Measurements from ENCODE around the gene NRG2.

NRG2 gene

GRCh38 chr5:139810341-139811273 lies 232.5 kb downstream of the NRG2 start:
- no peaks in the 10 kb centered on the region for H3K9me3 ChIP-seq (ENCODE audit: control insufficient read depth, insufficient read depth, low read length)
- no peaks in the 10 kb centered on the region for H3K79me2 ChIP-seq (ENCODE audit: control insufficient read depth, low read length)
- H3K36me3 ChIP-seq (ENCODE audit: control insufficient read depth, low read length), result no peaks in the 10 kb centered on the region
- H4K20me1 ChIP-seq (ENCODE audit: control insufficient read depth, insufficient read depth, low read depth, low read length), result no peaks in the 10 kb centered on the region
- H3K4me2 ChIP-seq (ENCODE audit: low read length), result no peak overlapping the region
- no peak overlapping the region for H3K27ac ChIP-seq (ENCODE audit: low read depth, low read length)
- H3K4me3 ChIP-seq (ENCODE audit: low read length), result no peak overlapping the region
- no peak for TF ChIP-seq EZH2phosphoT487 (IDR thresholded peaks at IDR 0.05; ENCODE audit: borderline replicate concordance, low read length)
- no peak for TF ChIP-seq CTCF (IDR thresholded peaks at IDR 0.05; ENCODE audit: low read depth, low read length, poor library complexity, severe bottlenecking)
- no peaks in the 10 kb centered on the region for H3K27me3 ChIP-seq (ENCODE audit: control insufficient read depth, low read length)
- no peaks in the 10 kb centered on the region for H3F3A ChIP-seq (ENCODE audit: control insufficient read depth, insufficient read depth)
- no peaks in the 10 kb centered on the region for H3K4me1 ChIP-seq (ENCODE audit: control insufficient read depth, low read length)
- no peaks in the 10 kb centered on the region for H3K9me2 ChIP-seq (replicated peaks; ENCODE audit: control insufficient read depth, low read length)

- TF ChIP-seq EZH2phosphoT487 (IDR thresholded peaks at IDR 0.05; ENCODE audit: borderline replicate concordance, low read length) (no peak), CTCF (IDR thresholded peaks at IDR 0.05; ENCODE audit: low read depth, low read length, poor library complexity, severe bottlenecking) (no peak)
- Histone ChIP-seq H3K9me2 (replicated peaks; ENCODE audit: control insufficient read depth, low read length) (no peaks in the 10 kb centered on the region), H4K20me1 (ENCODE audit: control insufficient read depth, insufficient read depth, low read depth, low read length) (no peaks in the 10 kb centered on the region), H3K4me2 (ENCODE audit: low read length) (no peak overlapping the region), H3K9me3 (ENCODE audit: control insufficient read depth, insufficient read depth, low read length) (no peaks in the 10 kb centered on the region), H3F3A (ENCODE audit: control insufficient read depth, insufficient read depth) (no peaks in the 10 kb centered on the region), H3K27ac (ENCODE audit: low read depth, low read length) (no peak overlapping the region), H3K27me3 (ENCODE audit: control insufficient read depth, low read length) (no peaks in the 10 kb centered on the region), H3K4me3 (ENCODE audit: low read length) (no peak overlapping the region), H3K4me1 (ENCODE audit: control insufficient read depth, low read length) (no peaks in the 10 kb centered on the region), H3K36me3 (ENCODE audit: control insufficient read depth, low read length) (no peaks in the 10 kb centered on the region), H3K79me2 (ENCODE audit: control insufficient read depth, low read length) (no peaks in the 10 kb centered on the region)
These were observed 233.7 kb downstream of the NRG2 start for GRCh38 chr5:139809331-139809810.

- Histone ChIP-seq H4K20me1 (ENCODE audit: control insufficient read depth, insufficient read depth, low read depth, low read length) (no peaks in the 10 kb centered on the region), H3F3A (ENCODE audit: control insufficient read depth, insufficient read depth) (no peaks in the 10 kb centered on the region), H3K36me3 (ENCODE audit: control insufficient read depth, low read length) (no peaks in the 10 kb centered on the region), H3K4me2 (ENCODE audit: low read length) (no peak overlapping the region), H3K27me3 (ENCODE audit: control insufficient read depth, low read length) (no peaks in the 10 kb centered on the region), H3K4me1 (ENCODE audit: control insufficient read depth, low read length) (no peaks in the 10 kb centered on the region), H3K79me2 (ENCODE audit: control insufficient read depth, low read length) (no peaks in the 10 kb centered on the region), H3K9me3 (ENCODE audit: control insufficient read depth, insufficient read depth, low read length) (no peaks in the 10 kb centered on the region), H3K9me2 (replicated peaks; ENCODE audit: control insufficient read depth, low read length) (no peaks in the 10 kb centered on the region), H3K4me3 (ENCODE audit: low read length) (no peak overlapping the region), H3K27ac (ENCODE audit: low read depth, low read length) (no peak overlapping the region)
- TF ChIP-seq EZH2phosphoT487 (IDR thresholded peaks at IDR 0.05; ENCODE audit: borderline replicate concordance, low read length) (no peak), CTCF (IDR thresholded peaks at IDR 0.05; ENCODE audit: low read depth, low read length, poor library complexity, severe bottlenecking) (no peak)
These were observed 234.4 kb downstream of the NRG2 start for GRCh38 chr5:139808481-139809330.
